ENCODE measurements around the gene DNAJB11.
"Not testable (repeated sequence)": the region's sequence is repeated elsewhere in the genome, so short reads cannot be mapped to it uniquely, and the experiment has no call there.

DNAJB11 gene

DNA sequence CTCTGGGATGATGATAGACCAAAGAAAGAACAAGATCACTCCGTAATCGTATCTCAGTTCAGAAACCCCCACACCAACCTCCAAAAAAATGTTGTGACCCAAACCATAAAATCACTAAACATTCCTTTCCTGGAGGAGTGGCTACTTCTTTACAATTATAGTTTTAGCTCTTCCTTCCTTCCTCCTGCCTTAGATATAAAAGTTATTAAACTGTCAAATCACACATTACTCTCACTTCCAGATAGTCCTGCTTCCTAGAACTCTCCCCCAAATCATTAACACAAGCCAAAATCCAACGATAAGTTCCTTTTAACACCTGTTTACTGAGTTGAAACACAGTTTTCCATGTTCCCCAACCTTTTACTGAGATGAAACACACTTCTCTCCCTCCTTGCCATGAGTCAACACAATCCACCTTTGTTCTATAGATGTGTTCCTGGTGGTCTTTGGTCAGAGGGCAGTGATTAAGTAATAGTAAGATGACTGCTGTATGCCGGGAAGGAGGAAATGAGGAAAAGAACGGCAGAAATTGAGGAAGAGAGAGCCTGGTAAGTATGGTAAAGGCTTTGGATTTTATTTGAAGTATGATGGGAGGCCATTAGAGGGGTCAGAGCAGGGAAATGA lies 18.0 kb upstream of the DNAJB11 start:
- DNase-seq (ENCODE audit: low read depth): no peak

DNA sequence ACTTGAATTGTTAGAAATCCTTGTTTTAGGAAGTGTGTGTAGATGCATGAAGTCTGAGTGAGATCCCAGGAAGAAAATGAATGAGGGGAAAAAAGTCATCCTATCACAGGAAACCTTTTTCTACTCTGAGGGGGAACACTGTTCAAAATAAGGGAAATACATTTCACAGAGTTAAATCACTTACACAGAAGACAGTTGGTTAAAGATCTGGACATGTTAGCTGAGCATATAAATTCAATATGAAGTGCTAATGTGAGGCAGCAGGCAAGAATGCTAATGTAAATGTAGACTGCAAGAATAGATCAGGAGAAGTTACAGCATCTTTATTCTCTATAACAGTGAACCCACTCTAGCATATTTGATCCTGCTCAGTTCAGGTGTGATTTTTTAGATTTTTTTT lies 5.9 kb upstream of the DNAJB11 start:
- no peak for DNase-seq (ENCODE audit: low read depth)

- no peak for DNase-seq (ENCODE audit: low read depth)
Measured at GRCh38 chr3:186566772-186567071, 3.8 kb upstream of the DNAJB11 start.

- peak; percentile 55 for DNase-seq (ENCODE audit: low read depth)
Measured at GRCh38 chr3:186567072-186567921, 3.2 kb upstream of the DNAJB11 start, which contains the start of gene TBCCD1. Gene TBCCD1, minus strand, starts transcription at chr3:186567339. Its CDS starts 3,010 bp downstream, at chr3:186564329.

GRCh38 chr3:186569361-186569760 lies 1.2 kb upstream of the DNAJB11 start:
- not testable (repeated sequence) for DNase-seq (ENCODE audit: low read depth)

DNA sequence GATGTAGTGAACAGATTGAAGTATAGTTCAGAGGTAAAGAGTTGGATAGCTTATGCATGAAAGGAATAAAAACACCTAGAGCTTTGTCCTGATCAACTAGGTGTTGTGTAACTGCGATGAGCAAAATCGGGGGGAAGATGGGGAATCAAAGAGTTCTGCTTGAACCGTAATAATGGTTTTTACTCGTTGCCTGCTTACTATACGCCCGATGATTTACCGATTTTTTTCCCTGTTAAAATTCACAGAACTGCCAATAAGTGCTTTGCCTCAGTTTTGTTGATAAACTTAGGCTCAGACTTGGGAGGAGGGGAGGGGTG lies 783 bp upstream of the DNAJB11 start:
- DNase-seq (ENCODE audit: low read depth): no peak

DNA sequence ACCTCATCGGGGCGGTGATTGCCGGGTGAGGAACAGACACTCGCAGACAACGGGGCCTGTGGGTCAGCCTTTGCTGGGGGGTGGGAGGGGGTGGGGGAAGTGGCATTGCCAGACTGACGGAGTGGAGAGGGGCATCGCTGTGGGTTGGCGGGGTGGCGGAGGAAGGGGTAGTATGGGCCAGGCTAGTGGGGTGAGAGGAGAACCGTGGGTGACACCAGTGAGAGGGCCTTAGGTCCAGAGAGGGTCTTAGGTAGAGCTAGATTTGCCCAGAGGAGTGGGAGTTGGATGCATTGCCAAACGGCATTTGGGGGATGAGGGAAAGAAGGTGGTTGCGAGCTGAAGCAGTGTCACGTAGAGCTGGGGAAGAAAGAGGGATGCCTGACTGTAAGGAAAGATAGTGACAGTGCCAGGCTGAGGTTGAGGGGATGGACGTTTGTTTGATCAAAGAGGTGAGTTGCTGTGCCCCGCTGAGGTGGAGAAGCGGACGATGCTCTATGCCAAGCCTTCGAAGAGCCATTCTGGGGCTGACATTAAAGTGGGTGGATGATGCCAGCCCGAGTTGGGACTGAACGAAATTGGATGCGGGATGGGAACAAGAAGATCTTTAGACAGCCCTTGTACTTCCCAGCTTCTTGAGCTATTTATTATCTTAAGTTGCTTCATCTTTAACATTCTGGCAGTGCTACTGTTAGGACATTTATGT lies 572 bp downstream of the DNAJB11 start:
- no peak for DNase-seq (ENCODE audit: low read depth)

- no peak for DNase-seq (ENCODE audit: low read depth)
Measured at GRCh38 chr3:186571644-186572013, 1.1 kb downstream of the DNAJB11 start.

DNA sequence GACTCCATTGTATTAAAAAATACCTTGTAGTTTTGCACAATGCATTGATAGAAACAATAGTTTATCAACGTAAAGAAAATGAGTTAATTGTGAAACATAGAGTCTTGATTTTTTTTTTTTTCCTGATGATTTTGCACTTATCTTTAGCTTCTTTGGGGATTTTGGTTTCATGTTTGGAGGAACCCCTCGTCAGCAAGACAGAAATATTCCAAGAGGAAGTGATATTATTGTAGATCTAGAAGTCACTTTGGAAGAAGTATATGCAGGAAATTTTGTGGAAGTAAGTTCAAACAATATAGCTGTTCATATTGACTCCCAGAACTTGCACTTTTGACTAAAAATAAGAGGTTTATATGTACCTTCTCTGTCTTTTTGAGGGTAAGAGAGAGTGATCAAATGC lies 7.0 kb downstream of the DNAJB11 start:
- no peak for DNase-seq (ENCODE audit: low read depth)

- no peak for DNase-seq (ENCODE audit: low read depth)
Measured at GRCh38 chr3:186580785-186581184, 10.3 kb downstream of the DNAJB11 start.

- DNase-seq (ENCODE audit: low read depth): no peak
Measured at GRCh38 chr3:186582541-186582940, 12.0 kb downstream of the DNAJB11 start.

DNA sequence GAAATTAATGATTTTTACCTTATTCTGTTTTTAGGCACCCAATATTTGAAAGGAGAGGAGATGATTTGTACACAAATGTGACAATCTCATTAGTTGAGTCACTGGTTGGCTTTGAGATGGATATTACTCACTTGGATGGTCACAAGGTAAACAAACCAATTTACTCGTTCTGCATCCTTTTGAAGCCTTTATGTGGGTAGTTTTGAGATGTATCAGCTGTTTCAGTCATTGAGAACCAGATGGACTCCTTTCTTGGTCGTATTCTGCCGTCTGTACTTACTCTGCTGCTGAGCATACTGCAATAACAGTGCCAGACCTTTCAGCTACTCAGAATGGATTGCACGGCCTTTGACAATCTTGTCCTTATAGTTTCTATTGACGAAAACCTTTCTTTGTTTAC lies 13.3 kb downstream of the DNAJB11 start:
- no peak for DNase-seq (ENCODE audit: low read depth)

DNA sequence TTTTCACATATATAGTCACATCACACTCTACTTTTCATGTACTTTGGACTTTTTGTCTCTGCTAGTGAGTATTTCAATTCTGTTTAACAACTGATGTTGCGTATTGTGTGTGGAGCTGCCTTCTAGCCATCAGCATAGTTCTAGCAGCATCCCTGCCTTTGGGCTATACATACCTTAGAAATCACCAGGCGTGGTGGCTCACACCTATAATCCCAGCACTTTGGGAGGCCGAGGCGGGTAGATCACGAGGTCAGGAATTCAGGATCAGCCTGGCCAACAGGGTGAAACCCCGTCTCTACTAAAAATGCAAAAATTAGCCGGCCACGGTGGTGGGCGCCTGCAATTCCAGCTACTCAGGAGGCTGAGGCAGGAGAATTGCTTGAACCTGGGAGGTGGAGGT lies 15.7 kb downstream of the DNAJB11 start:
- DNase-seq (ENCODE audit: low read depth): not testable (repeated sequence)

GRCh38 chr3:186587183-186587582 lies 16.7 kb downstream of the DNAJB11 start:
- DNase-seq (ENCODE audit: low read depth): no peak

- DNase-seq (ENCODE audit: low read depth): no peak
Measured at GRCh38 chr3:186588632-186589031, 18.1 kb downstream of the DNAJB11 start.

DNA sequence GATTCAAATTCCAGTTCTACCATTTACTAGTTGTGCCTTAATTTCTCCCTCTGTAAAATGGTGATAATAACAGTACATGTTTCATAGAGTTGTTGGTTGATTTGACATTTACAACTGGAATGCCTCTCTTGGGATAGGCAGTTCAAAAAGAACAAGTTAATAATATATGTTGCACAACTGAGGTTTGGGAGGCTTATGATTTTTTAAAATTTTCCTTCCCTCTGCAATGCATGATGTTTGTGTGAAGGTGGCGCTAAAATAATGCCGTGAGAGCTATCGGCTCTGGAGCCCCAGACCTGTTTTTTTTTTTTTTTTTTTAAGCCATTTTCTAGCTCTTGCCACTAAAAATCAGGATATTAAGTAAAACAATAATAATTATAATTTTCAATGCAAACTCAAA lies 18.6 kb downstream of the DNAJB11 start:
- no peak for DNase-seq (ENCODE audit: low read depth)

DNA sequence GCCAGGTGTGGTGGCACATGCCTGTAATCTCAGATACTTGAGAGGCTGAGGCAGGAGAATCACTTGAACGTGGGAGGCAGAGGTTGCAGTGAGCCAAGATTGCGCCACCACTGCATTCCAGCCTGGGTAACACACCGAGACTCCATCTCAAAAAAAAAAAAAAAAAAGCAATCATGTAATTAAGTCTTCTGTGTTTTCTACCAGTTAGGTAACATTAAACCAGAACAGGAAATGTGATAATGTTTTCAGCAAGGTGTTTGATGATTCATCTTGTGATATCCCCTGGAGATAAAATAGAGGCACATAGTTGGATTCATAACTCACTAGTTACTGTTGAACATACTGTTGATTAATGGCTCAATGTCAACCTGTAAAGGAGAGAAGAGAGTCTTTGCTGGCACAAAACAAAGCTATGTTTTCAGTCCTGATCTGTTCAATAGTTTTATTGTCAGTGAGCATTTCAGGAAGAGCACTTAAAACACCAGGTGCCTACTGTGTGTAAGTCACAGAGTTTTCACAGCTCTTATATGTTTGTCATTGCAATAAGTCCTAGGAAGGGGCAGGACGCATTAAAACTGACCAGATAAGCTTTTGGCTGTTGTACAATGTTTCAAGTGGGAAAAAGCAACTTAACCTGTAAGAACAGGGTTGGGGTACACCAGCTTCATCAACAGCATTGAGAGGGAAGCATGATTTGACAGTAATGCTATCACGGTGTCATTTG lies 19.5 kb downstream of the DNAJB11 start:
- no peak for DNase-seq (ENCODE audit: low read depth)

DNA sequence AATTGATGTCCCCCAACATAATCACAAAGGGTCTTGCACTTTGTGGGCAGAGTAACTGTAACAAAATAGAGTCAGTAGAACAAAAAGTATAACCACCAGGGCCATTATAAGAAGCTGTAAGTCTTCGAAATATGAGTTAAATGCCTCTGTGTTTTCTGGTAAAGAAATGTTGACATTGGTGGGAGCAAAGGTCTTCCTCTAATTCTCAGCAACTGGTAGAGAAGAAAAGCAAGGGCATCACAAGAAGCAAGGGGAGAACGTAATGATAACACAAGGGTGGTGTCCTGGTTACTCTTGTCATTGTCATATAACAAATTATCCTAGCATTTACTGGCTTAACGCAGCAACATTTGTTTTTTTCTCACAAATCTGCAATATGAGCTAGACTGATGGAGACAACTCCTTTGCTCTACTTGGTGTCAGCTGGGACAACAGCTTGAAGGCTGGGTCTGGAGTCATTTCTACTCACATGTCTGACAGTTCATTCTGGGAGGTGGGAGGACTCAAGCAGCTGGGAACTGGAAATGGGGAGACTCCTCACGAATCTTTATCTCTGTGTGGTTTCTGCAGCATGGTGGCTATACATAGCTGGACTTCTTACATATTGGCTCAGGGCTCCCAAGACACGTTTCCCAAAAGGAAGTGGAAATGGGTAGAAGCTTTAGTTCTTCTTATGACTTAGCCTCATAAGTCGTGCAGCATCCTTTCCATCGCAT lies 20.2 kb downstream of the DNAJB11 start:
- DNase-seq (ENCODE audit: low read depth): no peak

- DNase-seq (ENCODE audit: low read depth): no peak
Measured at GRCh38 chr3:186592682-186593081, 22.2 kb downstream of the DNAJB11 start.

DNA sequence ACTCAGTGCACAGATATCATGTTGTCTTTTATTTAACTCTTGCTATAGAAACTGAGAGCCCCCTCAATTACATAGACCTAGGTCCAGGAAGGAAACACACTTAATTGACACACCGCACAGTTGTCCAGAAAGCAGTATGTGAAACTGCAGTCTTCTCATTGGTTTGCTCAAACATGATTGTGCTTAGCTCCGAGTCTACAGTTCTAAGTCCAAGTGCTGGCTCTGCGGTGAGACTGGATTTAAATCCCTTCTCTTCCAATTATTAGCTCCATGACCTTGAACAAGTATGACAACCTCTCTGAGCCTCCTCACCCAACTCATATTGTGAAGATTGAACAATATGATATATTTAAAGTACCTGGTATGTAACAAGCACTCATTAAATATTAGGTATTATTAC lies 23.3 kb downstream of the DNAJB11 start:
- DNase-seq (ENCODE audit: low read depth): no peak

- no peak for DNase-seq (ENCODE audit: low read depth)
Measured at GRCh38 chr3:186594591-186595113, 24.1 kb downstream of the DNAJB11 start.

Measured in HS-5 (cell line).